ENCODE results near the gene BICD1.

Gene BICD1

DNA sequence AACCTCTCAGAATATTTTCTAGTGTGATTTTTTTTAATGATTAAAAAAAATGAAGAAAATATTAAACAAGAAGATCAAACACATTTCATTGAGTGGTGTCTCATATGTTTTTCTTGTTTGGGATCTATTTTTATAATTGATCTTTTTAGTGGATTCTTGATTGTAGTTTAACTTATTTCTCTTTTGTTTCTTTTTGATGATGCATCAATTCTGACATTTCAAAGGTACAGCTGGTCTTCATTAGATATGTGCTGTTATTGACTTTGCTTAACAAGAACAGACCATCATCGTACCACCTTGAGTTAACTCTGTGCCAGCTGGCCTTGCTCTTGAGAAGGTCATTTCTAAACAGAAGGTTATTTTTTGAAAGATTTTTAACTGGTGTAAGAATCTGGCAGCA, 246.9 kb downstream of the BICD1 start:
- DNase-seq (ENCODE audit: low read depth) = no peak

DNA sequence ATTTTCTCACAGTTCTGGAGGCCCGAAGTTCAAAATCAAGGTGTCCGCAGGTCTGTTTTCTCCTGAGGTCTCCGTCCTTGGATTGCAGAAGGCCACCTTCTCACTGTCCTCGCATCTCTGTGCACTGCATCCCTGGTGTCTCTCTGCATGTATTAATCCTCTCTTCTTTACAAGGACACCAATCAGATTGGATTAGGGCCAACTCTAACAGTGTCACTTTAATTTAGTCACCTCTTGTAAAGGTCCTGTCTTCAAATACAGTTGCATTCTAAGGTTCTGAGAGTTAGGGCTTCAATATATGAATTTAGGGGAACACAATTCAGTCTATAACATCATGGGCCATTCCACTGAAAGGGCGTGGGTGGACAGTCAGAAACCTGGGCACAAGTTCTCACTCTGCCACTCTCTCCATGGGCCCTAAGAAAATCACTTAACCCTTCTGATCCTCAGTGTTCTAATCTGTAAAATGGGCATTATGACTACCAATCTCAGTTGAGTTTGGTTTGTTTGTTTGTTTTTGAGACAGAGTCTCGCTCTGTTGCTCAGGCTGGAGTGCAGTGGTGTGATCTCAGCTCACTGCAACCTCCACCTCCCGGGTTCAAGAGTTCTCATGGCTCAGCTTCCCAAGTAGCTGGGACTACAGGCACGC, 251.1 kb downstream of the BICD1 start:
- DNase-seq (ENCODE audit: low read depth) = no peak

- no peak for DNase-seq (ENCODE audit: low read depth)
These were observed 254.3 kb downstream of the BICD1 start for GRCh38 chr12:32360956-32361355.

DNA sequence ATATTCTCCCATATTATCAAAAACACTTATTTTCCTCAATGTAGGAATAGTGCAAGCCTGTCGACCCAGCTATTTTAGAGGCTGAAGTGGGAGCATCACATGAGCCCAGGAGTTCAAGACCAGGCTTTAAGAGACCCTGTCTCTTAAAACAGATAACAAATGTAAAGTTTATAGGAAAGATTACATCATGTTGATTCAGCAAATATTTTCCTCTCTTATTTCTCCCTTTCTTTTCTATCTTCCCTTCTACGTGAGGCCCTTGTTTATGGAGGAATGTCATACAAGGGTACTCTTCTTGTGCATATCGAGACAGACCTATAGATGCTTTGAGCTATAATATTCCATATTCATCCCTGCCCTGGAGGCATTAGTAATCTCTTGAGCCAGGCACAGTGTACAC, 256.2 kb downstream of the BICD1 start:
- DNase-seq (ENCODE audit: low read depth) = no peak

DNA sequence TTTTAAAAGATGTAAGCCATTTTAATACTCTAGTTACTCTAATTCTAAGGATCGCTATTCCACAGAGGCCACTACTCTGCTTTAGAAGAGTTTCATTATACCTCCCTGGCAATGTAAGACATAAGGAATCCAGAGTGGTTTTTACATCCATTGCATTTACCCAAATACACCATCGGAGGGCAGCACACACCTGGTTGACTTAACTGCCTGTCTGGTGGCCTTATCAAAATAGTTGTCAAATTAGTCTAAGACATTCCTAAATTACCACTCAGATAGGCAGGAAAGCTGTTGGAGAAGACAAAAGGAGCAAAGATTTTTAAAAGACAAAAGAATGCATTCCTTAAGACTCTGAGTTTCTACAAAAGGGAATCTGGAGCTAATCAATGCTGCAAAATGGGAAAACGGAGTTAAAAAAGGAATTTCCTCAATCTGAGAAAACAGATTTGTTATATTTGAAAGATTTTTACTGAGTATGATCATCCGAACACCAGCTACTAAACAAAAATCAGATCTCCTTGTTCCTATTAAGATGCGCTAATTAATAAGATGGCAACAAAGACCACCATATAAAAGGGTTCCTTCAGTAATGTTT, 258.9 kb downstream of the BICD1 start:
- DNase-seq (ENCODE audit: low read depth) = no peak

DNA sequence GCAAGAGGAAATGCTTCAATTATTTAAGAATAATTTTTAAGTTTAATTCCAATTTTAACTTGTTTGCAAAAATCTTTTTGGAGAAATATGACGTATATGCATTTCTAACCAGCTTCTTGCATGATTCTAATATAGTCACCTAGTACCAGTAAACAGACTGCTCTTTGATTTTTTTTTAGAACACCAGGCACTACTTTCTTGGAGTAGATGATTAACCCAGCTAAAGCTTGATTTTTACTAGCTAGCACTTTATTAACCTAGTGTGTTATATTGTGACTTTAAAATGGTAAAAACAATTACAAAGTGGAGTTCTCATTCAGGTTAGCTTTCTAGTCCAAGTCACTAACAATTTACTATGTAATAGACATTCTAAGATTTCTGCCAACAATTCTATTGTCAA, 260.1 kb downstream of the BICD1 start:
- no peak for DNase-seq (ENCODE audit: low read depth)

- DNase-seq (ENCODE audit: low read depth) = no peak
These were observed 260.7 kb downstream of the BICD1 start for GRCh38 chr12:32367381-32367780.

GRCh38 chr12:32369202-32369601, 262.6 kb downstream of the BICD1 start:
- no peak for DNase-seq (ENCODE audit: low read depth)

DNA sequence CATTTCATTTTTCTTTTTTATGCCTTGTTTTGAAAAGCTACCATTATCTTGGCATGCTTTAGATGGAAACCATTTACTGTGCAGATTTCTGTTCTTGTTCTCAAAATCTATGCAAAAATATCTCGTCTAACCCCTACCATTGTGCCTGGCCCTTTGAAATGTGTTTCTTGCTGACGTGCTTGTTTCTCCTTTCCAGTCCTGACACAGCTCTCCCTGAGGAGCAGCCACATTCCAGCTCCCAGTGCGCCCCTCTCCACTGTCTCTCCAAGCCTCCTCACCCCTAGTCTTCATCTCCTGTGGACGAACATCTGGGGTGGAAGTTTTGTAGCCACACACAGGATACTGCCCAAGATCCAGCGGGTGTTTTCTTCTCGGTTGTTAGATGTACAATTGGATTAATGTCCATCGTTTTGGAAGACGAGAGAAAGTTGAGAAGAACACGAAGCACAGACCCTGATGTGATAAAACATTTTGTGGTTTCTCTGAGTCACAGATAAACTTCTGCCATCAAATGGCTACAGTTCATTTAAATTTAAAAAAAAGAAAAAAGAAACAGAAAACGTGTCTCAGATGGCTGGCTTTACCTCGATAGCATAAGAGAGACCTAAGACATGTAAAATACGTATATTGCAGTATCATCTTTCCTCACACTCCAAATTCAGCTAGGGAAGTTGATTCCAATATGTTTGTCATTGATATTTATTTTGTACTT, 270.9 kb downstream of the BICD1 start:
- no peak for DNase-seq (ENCODE audit: low read depth)

GRCh38 chr12:32379213-32379612, 272.6 kb downstream of the BICD1 start:
- DNase-seq (ENCODE audit: low read depth) = no peak

- no peak for DNase-seq (ENCODE audit: low read depth)
These were observed 273.0 kb downstream of the BICD1 start for GRCh38 chr12:32379667-32380066.

- DNase-seq (ENCODE audit: low read depth) = no peak
These were observed 275.6 kb downstream of the BICD1 start for GRCh38 chr12:32382226-32382625.

- no peak for DNase-seq (ENCODE audit: low read depth)
These were observed 284.0 kb downstream of the BICD1 start for GRCh38 chr12:32390572-32391219.

- DNase-seq (ENCODE audit: low read depth) = no peak
These were observed 288.4 kb downstream of the BICD1 start for GRCh38 chr12:32395026-32395425.

DNA sequence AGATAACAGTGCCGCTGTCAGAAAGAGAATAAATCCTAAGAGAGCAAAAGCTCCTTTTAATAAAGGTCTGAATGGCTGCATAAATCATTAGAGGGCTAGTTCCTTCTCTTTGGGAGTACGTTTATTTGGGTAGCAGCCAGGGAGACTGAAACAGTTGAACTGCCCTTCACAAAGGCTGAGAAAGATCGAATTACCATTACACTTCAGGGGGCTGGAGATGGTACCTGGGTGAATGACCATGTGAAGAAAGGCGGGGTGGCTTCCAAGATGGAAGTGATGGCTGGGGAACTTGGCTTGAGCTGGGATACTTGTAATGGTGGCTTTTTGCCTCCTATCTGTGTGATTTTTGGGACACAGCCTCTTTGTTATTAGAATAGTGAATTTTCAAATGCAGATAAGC, 291.0 kb downstream of the BICD1 start:
- no peak for DNase-seq (ENCODE audit: low read depth)

DNA sequence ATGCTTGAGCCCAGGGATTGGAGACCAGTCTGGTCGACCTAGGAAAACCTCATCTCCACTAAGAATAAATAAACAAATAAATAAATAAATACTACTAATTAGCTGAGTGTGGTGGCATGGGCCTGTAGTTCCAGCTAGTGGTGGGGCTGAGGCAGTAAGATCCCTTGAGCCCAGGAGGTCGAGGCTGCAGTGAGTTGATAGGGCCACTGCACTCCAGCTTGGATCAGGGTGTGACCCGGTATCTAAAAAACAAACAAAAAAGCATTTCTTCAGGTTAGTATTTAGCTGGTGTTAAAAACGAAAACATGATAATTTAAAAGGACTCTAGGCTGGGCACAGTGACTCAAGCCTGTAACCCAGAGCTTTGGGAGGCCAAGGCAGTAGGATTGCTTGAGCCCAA, 291.5 kb downstream of the BICD1 start:
- DNase-seq (ENCODE audit: low read depth) = no peak

DNA sequence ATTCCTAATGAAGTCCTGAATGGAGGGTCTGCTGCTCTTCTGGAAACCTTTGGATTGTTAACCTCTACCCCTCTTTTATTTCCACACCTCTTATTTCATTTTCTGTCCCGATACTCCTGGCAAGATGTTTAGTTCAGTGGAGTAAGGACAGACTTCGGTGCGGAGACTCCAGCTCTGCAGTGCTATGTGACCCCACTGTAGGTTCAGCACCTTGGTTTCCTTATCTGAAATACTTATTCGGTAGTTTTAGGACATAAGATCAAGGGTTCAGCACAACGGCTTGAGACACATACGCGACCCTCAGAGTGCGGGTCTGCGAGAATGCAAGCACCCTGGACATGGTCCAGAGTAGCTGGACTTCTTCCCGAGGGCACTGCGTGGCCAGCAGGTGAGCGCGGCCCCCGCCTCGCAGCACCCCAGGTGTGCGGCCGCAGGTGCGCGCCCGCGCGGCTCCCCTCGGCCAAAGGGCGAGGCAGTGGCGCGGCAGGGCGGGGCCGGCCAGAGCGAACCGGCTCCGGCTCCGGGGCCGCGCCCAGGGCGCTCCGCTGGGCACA, 292.2 kb downstream of the BICD1 start:
- DNase-seq (ENCODE audit: low read depth) = no peak

DNA sequence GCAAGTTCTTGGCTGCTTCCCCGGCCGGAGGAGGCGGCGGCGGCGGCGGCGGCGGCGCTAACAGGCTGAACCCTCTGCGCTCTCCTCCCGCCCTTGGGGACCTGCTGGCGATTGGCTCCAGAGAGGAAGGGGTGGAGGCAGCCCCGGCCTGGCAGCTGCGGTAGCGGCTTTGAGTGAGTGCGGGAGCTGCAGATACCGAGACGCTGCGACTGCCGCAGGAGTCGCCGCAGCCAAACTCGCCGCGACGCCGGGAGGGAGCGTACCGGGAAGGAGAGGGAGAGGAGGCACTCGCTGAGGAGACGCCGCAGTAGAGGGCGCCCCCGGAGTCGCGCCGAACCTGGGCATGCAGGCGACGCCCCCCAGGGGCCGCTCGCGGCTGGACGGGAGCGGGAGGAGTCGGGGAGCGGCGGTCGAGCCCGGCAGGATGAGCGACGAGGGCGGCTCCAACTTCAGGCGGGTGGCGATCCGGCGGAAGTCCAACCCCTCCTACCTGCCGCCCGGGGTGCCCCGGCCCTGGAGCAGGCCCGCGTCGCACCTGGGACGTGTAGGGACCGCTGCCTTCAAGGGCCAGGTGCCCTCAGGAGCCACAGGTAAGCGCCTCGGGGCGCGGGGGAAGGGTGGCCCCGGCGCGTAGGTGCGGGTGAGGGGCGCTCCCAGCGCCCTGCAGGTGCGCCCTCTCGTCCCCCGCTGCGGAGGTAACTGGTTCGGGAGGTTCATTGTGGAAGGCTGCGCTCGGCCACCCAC, 292.9 kb downstream of the BICD1 start, which contains the start of gene FGD4:
Gene FGD4 (plus strand): TSS at position 189 of the 744 bp plus-strand sequence.
- peak; percentile 7 for DNase-seq (ENCODE audit: low read depth)

DNA sequence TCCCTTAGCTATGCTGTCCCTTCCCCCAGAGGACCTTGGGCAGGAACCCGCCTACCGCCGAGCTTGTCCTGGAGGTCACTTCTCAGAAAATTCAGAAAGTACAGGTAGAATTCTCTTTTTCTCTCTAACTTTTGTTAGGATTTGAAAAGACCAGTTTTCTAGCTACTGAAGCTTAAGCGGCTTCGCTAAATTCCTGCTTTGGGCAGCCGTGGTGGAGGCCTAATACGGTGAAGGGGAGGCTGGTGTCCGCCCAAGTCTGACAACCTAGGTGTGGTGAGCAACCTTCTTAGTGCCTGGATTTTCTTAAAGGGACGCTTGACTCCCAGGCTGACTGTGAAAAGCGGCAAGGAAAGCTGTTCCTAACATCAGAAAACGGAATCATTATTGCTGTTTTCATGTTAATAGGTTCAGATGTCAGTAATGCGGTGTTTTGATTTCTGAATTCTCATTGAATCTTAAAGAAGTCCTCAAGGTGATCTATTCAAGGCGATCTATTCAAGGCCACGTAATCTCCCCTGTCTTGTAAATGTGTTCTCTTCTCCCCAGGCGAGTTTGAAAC, 293.5 kb downstream of the BICD1 start:
- DNase-seq (ENCODE audit: low read depth) = no peak

GRCh38 chr12:32400866-32401265, 294.2 kb downstream of the BICD1 start:
- DNase-seq (ENCODE audit: low read depth) = no peak

- DNase-seq (ENCODE audit: low read depth) = no peak
These were observed 295.5 kb downstream of the BICD1 start for GRCh38 chr12:32402170-32402569.

DNA sequence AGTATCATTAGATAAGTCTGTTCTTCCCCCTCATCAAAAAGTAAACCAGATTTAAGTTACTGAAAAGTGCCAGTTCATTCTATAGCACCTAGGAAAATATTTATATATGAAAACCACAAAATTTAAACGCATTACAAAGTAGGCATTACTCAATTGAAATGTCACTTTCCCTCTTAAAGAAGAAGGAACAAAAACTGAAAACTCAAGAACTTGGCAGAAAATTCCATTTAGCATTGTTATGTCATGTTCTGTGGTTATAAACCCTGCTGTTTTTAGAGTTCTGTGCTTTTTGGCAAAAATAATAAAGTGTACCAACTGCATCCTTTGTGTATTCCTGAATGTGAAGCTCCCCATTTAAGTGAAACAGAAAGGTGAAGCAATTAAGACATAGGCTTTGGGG, 296.3 kb downstream of the BICD1 start:
- no peak for DNase-seq (ENCODE audit: low read depth)
